ENCODE data around the gene SLC6A8. TPM values are rescaled to one million over a fixed set of nuclear protein-coding genes. Genes with fewer than 3 reads are reported as not detected.
A peak's percentile ranks its signal among the peaks of the same experiment; 100 is the strongest.

Gene SLC6A8
- 10 to 100 TPM in 7 of 8 experiments, 1 to 10 TPM in 1; 8.9 to 55.9 (median 38.7) TPM for total RNA-seq

- peak; percentile 33 to 66 (median 38) for ATAC-seq (replicated peaks in 6 of 8)
- peak within 1 kb of the TSS; percentile 49 to 71 (median 65) for H3K4me3 ChIP-seq
- peak within 1 kb of the TSS; percentile 92 to 97 for H3K27ac ChIP-seq
- 0% methylated on average over 1 of the region's 66 CpGs; no CpG with 5 or more reads in 9 of the 10 experiments for WGBS, 10 experiments
- in situ Hi-C loops (cut with MboI; ENCODE audit: low pct_unique_long_range_greater_than_20kb in 2 of 9, low sequenced_read_pairs in 9 of 9, unreplicated experiment in 9 of 9) = no loop called here
- H3K4me1 ChIP-seq (replicated peaks in 1 of 2) = peaks cover 32 to 40% of the 10 kb centered on the region in 2 donors
These were observed at the start of gene SLC6A8 for GRCh38 chrX:153687121-153688039. TSS of gene SLC6A8 (plus strand) at chrX:153687926. CDS start at chrX:153688575, 649 bp downstream.

- ATAC-seq (replicated peaks in 6 of 8) = no peak
- in situ Hi-C loops (cut with MboI; ENCODE audit: low pct_unique_long_range_greater_than_20kb in 2 of 9, low sequenced_read_pairs in 9 of 9, unreplicated experiment in 9 of 9) = no loop called here
- WGBS, 10 experiments = no CpG with 5 or more reads among the region's 6 CpGs
These were observed 49.7 kb upstream of the SLC6A8 start for GRCh38 chrX:153638041-153638371.

GRCh38 chrX:153638436-153639176 is 49.1 kb upstream of the SLC6A8 start:
- ATAC-seq (replicated peaks in 6 of 8) = peak in 5 of 8 experiments; percentile 18 to 63 (median 39)
- in situ Hi-C loops (cut with MboI; ENCODE audit: low pct_unique_long_range_greater_than_20kb in 2 of 9, low sequenced_read_pairs in 9 of 9, unreplicated experiment in 9 of 9) = no loop called here

More at GRCh38 chrX:153638041-153638371, 49.7 kb upstream of the SLC6A8 start:
- Histone ChIP-seq H3K4me1 (replicated peaks in 1 of 2) (peaks cover 23 to 29% of the 10 kb centered on the region in 2 donors), H3K4me3 (no peak overlapping the region), H3K27ac (no peak overlapping the region)

GRCh38 chrX:153639177-153640044 is 48.3 kb upstream of the SLC6A8 start:
- WGBS, 10 experiments = 0 to 60% methylated on average over 1 to 2 of the region's 28 CpGs; no CpG with 5 or more reads in 8 of the 10 experiments
- Histone ChIP-seq H3K27ac (peak overlapping the region in 1 of 2 donors; percentile 37), H3K4me3 (no peak overlapping the region), H3K4me1 (replicated peaks in 1 of 2) (peaks cover 27 to 35% of the 10 kb centered on the region in 2 donors)
- in situ Hi-C loops (cut with MboI; ENCODE audit: low pct_unique_long_range_greater_than_20kb in 2 of 9, low sequenced_read_pairs in 9 of 9, unreplicated experiment in 9 of 9) = no loop called here
- ATAC-seq (replicated peaks in 6 of 8) = no peak

More at GRCh38 chrX:153638436-153639176, 49.1 kb upstream of the SLC6A8 start:
- H3K27ac ChIP-seq = peak overlapping the region; percentile 6 to 37
- H3K4me3 ChIP-seq = no peak overlapping the region
- WGBS, 10 experiments = 0 to 73% methylated on average over 2 to 4 of the region's 20 CpGs; no CpG with 5 or more reads in 8 of the 10 experiments
- peaks cover 27 to 35% of the 10 kb centered on the region in 2 donors for H3K4me1 ChIP-seq (replicated peaks in 1 of 2)

- H3K27ac ChIP-seq = no peak overlapping the region
- no peak for ATAC-seq (replicated peaks in 6 of 8)
- in situ Hi-C loops (cut with MboI; ENCODE audit: low pct_unique_long_range_greater_than_20kb in 2 of 9, low sequenced_read_pairs in 9 of 9, unreplicated experiment in 9 of 9) = no loop called here
- WGBS, 10 experiments = 45 to 100% methylated on average over 2 to 3 of the region's 23 CpGs; no CpG with 5 or more reads in 8 of the 10 experiments
- H3K4me3 ChIP-seq = no peak overlapping the region
- peaks cover 25 to 35% of the 10 kb centered on the region in 2 donors for H3K4me1 ChIP-seq (replicated peaks in 1 of 2)
These were observed 47.6 kb upstream of the SLC6A8 start for GRCh38 chrX:153640045-153640686.

GRCh38 chrX:153640736-153641575 is 46.8 kb upstream of the SLC6A8 start:
- in situ Hi-C loops (cut with MboI; ENCODE audit: low pct_unique_long_range_greater_than_20kb in 2 of 9, low sequenced_read_pairs in 9 of 9, unreplicated experiment in 9 of 9) = no loop called here
- ATAC-seq (replicated peaks in 6 of 8) = peak in 3 of 8 experiments; percentile 3 to 6 (median 6)
- no peak overlapping the region for H3K4me3 ChIP-seq
- H3K4me1 ChIP-seq (replicated peaks in 1 of 2) = peaks cover 25 to 35% of the 10 kb centered on the region in 2 donors
- peak overlapping the region in 1 of 2 donors; percentile 26 for H3K27ac ChIP-seq
- 81 to 100% methylated on average over 1 to 7 of the region's 26 CpGs; no CpG with 5 or more reads in 8 of the 10 experiments for WGBS, 10 experiments

GRCh38 chrX:153641627-153642026 is 46.1 kb upstream of the SLC6A8 start:
- Histone ChIP-seq H3K27ac (peak overlapping the region in 1 of 2 donors; percentile 44), H3K4me1 (replicated peaks in 1 of 2) (peaks cover 28 to 35% of the 10 kb centered on the region in 2 donors), H3K4me3 (peak overlapping the region in 1 of 5 donors; percentile 26)
- ATAC-seq (replicated peaks in 6 of 8) = peak in 5 of 8 experiments; percentile 1 to 31 (median 25)
- in situ Hi-C loops (cut with MboI; ENCODE audit: low pct_unique_long_range_greater_than_20kb in 2 of 9, low sequenced_read_pairs in 9 of 9, unreplicated experiment in 9 of 9) = no loop called here
- WGBS, 10 experiments = 20 to 50% methylated on average over 1 to 2 of the region's 8 CpGs; no CpG with 5 or more reads in 8 of the 10 experiments

- in situ Hi-C loops (cut with MboI; ENCODE audit: low pct_unique_long_range_greater_than_20kb in 2 of 9, low sequenced_read_pairs in 9 of 9, unreplicated experiment in 9 of 9) = no loop called here
- peak overlapping the region; percentile 20 to 27 (median 23) for H3K4me3 ChIP-seq
- ATAC-seq (replicated peaks in 6 of 8) = peak in 6 of 8 experiments; percentile 13 to 45 (median 31)
- 20% methylated on average over 2 of the region's 62 CpGs; no CpG with 5 or more reads in 9 of the 10 experiments for WGBS, 10 experiments
- peak overlapping the region in 1 of 2 donors; percentile 44 for H3K27ac ChIP-seq
- H3K4me1 ChIP-seq (replicated peaks in 1 of 2) = peaks cover 31 to 35% of the 10 kb centered on the region in 2 donors
These were observed 45.6 kb upstream of the SLC6A8 start for GRCh38 chrX:153642051-153642654.

- peaks cover 33 to 35% of the 10 kb centered on the region in 2 donors for H3K4me1 ChIP-seq (replicated peaks in 1 of 2)
- no peak for ATAC-seq (replicated peaks in 6 of 8)
- WGBS, 10 experiments = 33% methylated on average over 3 of the region's 48 CpGs; no CpG with 5 or more reads in 9 of the 10 experiments
- in situ Hi-C loops (cut with MboI; ENCODE audit: low pct_unique_long_range_greater_than_20kb in 2 of 9, low sequenced_read_pairs in 9 of 9, unreplicated experiment in 9 of 9) = no loop called here
- H3K4me3 ChIP-seq = peak overlapping the region; percentile 20 to 27 (median 23)
- no peak overlapping the region for H3K27ac ChIP-seq
These were observed 44.9 kb upstream of the SLC6A8 start for GRCh38 chrX:153642655-153643430.

All from motor neuron (in vitro differentiated cells).